HG03571 (cell line): ENCODE measurements around the gene GATAD2B.
"Not testable (repeated sequence)": the region's sequence is repeated elsewhere in the genome, so short reads cannot be mapped to it uniquely, and the experiment has no call there.

Experiments
- ATAC-seq: cut with Tn5 transposase; IDR thresholded peaks from one replicate; pipeline ENCODE4 v1.9.1; 2021; ENCODE audit not compliant: unreplicated experiment

GATAD2B gene

DNA sequence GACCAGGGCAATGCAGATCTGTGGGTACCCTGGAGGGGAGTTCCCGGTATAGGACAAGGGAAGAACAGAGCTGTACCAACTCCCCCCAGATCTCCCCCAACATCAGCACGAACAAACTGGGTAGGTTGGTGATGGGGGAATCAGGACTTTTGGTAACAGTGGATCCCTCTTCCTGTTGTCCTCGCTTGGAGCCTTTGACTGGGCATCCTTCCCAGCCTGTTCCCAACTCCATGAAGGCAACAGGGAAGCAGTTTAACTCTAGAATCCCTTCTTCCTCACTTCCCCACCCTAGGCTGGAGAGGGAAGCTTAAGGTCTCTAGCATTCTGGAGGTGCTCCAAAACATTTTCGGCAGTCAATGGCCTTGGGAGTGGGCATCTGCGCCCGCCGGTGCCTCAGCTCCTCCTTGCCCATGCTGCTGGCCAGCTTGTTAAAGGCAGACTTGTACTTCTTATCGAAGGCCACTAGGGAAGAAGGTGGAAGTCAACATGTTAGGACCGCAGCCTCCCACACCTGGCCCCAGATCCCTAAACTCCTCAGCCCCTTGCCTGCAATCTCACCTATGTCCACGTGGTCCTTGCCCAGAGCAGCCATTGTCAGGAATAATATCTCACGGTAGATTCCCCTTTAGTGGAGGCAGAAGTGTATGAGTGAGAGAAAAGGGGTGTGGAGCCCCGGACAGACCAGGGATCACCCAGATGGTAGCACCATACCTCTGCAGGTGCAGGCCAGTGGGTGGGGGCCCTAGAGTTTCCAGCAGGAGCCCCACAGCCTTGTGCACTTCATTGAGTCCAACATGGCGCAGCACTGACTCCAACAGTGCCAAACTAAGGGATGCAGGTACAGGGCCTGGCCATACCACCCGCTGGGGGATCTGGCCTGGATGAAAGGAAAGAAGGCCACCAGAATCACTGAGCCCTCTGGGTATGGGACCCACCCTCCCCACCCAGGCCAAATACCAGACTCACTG, 7.5 kb upstream of the GATAD2B start:
- no peak for ATAC-seq

DNA sequence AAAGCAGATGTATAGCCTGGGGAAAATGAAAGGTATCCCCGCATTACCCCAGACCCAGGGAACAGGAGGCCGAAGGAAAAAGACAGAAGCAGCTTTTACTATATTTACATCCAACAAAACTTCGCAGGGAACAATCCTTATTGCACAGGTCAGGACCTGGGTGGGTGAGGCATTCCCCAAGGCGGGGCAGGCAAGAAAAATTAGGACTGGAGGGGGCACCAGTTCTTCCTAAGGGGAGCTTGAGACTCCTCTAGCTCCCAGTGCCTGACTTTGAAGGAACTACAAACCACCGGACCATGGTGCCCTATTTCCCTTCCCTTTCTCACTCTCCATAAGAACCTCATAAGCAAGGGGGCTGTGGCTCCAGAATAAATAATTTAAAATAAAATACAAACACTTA, 6.7 kb upstream of the GATAD2B start:
- no peak for ATAC-seq

DNA sequence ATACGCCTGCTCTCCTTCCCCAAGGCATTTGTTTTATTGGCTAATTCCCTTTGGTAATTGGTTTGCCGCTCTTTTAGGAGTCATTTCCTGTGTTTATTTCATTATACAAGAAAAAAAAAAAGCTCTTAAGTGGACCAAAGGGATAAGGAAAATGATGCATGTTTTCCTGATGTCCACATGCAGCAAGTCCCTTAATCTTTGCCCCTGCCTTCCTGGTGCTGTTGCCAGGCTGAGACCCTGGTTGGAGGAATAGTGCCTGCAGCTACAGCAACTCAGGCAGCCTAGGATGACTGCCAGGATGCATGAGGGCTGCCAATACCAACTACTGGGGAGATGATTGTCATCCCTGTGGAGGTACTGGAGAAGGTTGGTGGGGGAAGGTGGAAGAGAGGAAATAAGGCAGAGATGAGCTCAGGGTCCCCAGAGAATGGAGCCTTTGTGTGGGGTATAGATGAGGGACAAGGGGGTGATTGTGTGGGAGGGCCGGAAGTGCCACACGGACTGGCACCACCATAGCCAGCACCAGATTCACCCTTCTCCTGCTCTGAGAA, 6.1 kb upstream of the GATAD2B start:
- ATAC-seq, result no peak

DNA sequence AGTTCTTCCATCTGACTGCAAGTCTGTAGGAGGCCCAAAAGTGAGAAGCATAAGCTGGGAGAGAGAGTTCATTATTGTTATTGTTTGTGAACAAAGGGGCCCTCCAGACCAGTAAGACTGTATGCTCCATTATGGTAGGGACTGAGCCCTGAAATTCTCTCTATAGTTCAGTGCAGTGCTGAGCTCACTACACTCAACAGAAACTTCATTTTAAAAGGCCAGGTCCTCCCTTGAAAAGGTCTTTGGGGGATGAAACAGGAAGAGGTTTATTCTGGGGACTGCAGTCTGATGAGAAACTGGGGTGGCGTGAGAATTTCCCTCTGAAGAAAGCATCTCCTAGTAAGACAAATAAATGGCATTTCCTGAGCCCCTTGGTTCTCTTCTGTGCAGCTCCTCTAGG, 5.5 kb upstream of the GATAD2B start:
- no peak for ATAC-seq

DNA sequence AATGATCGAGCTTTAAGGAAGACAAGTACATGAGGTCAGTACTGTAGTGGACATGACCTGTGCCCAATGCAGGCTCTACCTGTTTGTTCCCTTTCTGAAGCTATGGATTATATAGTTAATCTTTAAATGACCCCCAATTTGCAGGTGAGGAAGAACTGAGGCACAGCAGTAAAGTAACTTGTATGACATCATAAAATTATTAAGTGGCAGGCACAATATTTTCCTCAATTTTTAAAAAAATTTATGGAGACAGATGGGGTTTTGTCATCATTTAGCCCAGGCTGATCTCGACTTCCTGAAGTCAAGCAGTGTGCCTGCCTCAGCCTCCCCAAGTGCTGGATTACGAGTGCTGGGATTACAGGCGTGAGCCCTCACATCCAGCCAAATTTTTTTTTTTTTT, 3.6 kb upstream of the GATAD2B start:
- ATAC-seq, result no peak

DNA sequence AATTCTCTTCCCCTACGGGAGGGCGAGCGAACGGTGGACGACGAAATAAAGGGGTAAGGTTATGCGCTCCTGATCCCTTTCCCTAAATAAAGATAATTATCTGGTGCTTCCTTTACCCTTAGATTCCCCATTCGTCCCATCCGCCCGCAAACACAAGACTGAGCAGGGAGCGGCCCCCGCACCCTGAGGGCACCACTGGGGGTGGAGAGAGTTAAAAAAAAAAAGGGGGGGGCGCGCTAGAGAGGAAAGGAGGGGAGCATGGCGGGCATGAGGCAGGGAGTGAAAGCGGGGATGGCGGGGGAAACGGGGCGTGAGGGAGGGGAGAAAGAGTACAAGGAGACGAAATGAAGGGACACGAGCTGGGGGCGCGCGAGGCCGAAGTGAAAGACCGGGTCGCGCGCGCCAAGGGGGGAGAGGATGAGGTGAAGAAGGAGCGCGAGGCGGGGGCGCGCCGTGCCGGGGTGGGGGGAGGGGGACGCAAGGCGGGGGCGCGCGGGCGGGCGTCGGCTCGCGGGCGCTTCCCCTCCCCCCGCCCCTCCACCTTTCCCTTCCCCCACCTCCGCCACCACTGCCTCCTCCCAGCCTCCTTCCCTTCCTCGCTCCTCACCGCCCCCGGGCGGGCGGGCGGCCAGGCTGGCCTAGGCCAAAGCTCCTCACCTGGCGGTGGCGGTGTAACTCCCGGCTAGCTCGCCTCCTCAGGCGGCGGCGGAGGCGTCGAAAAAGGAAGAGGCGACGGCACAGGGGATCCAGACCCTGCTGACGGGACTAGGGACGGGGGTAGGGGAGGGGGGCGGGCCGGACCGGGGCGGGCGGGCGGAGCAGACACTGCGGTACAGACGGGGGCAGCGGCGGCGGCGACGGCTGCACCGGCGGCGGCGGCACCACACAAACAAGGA, 448 bp downstream of the GATAD2B start:
- ATAC-seq, result peak; percentile 25

DNA sequence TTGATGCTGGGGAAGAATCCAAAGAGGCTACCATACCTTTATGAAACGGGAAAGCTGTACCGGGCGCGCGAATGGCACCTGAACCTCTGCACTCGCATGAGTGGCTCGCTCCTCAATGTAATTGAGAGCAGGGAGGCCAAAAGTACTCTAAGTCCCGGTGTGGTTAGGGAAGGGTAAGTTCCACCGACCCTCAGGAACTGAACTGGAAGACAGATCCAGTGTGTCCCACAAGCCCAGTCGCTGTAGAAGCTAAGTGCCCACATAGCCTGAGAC, 1.0 kb downstream of the GATAD2B start:
- no peak for ATAC-seq

DNA sequence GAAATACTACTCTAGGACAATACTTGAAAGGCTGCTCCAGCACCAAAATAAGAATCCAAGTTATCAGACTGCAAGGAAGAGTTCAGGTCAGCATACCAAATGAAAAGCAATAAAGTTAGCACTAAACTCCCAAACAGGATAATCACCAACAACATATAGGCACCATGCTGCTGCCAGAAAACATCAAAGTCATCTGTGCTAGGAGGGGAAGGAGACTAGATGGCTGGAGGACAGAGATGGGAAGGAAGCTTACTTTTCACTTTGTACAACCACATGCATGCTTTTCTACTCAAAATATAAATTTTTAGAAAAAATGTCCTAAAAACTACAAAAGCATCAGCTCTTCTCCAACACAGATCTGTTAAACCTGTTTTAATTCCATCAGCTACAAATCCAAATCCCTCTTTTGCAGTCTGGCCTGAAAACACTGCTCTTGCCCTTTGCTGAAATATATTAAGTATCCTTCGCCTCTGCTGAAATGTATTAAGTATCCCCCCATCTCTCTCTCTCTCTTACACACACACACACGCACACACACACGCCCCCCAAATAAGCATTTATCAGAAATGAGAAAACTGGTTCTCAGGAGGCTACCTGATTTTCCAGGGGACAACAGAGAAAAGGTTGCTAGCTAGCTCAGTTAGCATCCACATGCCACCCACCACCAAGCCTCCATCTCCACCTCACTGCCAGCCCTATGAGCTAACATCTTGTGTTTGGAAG, 1.5 kb downstream of the GATAD2B start:
- ATAC-seq, result no peak

DNA sequence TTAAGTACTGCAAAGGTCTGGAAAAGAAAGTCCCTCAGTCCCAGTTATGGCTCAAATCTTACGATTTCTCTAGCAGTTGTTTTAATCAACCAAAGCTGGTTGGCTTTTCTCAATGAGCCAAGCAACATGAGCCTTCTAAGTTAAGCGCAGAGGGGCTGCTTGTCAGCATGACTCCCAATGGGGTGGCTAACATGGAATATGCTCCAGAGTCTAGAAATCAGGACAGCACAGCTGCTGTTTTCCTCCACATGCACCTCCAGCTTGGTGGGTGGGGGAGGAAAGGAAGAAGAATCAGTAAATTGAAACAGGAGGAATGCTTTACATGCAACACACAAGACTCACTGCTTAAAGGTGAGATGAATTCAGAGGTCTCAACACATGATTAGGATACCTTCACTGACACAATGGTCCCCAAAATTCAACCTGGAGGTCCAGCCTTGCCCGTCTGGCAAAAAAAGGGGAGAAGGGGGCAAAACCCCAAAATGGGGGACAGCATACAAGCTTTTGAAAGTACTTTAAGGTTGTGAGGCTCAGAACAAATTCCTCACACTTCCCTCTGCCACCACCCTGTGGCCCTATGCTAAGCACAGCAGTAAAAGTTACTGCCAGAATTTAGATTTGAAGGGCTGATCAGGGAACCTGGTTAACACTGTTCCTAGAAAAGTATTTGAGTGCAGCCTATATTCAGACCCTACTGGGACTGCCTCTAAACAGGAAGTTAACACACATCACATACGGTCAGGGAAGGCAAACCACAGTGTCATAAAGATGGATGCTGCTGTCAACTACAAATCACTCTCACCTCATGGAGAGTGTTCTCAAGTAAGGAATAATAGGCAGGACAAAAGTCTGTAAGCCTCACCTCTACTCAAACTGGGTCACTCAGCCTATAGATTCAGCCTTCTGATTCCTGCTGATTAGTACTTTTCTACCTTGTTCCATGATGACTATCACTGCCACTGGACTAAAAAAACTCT, 2.6 kb downstream of the GATAD2B start:
- no peak for ATAC-seq

DNA sequence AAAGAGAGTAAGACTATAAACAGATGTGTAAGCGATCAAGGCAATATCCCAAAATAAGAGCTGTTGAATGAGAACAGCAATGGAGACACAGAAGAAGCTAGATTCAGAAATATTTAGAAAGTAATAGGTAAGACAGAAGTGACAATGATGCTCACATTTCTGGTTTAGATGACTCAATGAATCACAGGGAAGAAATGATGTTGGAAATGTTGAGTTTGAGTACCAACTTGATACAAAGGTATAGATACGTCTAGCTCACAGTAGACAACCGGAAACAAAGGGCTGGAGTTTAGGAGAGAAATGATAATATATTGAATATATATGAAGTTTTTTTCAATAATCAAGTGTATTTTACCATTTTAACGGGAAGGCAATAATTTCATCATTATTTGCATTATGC, 6.5 kb downstream of the GATAD2B start:
- no peak for ATAC-seq

DNA sequence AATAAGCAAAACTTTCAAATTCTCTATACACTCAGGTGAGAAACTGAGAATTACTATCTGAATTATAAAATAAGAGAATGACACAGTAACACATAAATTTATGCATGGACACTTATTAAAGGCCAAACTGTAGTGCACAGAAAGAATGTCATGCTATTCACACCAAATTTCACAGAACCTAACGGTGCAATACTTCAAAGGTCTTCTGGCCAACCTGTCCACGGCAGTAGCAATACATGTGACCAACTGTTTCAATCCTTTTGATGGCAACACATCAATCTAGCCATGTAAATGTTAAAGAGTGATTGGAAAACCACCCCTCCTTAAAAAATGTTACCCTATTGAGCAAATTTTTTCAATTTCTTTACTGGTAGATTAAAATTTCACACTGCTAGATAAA, 10.4 kb downstream of the GATAD2B start:
- no peak for ATAC-seq

DNA sequence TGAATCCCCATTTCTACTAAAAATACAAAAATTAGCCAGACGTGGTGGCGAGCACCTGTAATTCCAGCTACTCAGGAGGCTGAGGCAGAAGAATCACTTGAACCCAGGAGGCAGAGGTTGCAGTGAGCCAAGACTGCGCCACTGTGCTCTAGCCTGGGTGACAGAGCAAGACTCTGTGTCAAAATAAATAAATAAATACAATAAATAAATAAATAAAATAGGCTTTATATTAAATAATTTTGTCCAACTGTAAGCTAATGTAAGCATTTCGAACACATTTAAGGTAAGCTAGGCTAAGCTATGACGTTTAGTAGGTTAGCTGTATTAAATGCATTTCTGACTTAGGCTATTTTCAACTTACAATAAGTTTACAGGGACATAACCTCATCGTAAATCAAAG, 12.2 kb downstream of the GATAD2B start:
- not testable (repeated sequence) for ATAC-seq

DNA sequence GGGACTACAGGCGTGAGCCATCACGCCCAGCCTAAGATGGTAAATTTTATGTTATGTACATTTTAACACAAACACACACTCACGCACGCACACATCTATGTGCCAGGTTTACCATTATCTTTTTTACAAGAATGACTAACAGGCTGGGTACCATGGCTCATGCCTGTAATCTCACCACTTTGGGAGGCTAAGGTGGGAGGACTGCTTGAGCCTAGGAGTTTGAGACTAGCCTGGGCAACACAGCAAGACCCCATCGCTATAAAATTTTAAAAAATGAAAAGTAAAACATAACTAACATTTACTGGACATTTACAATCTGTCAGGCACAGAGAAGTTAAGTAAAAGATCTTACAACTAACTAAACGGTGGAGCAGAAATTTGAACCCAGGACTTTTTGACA, 14.7 kb downstream of the GATAD2B start:
- no peak for ATAC-seq

DNA sequence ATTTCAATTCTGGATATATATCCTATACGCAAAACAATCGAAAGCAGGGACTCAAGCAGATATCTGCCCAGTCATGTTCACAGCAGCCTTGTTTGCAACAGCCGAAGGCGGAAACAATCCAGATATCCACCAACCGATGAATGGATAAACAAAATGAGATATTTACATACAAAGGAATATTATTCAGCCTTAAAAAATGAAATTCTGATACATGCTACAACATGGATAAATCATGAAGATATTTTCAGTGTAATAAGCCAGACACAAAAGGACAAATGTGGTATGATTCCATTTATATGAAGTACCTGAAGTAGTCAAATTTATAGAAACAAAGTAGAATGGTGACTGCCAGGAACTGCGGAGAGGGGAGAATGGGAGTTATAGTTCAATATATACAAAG, 15.6 kb downstream of the GATAD2B start:
- no peak for ATAC-seq

DNA sequence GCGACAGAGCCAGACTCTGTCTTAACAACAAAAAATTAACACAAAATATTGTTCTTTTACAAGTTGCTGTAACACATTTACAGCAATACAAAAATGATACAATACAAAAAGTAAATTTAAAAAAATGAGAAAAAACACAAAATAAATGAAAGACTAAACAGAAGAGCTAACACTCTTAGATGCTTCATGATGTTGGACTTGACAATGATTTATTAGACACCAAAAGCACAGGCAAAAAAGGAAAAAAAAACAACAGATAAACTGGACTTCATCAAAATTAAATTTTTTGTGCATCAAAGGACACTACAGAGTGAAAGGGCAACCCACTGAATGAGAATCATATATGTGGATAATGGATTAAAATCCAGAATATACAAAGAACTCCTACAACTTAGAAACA, 16.4 kb downstream of the GATAD2B start:
- no peak for ATAC-seq

DNA sequence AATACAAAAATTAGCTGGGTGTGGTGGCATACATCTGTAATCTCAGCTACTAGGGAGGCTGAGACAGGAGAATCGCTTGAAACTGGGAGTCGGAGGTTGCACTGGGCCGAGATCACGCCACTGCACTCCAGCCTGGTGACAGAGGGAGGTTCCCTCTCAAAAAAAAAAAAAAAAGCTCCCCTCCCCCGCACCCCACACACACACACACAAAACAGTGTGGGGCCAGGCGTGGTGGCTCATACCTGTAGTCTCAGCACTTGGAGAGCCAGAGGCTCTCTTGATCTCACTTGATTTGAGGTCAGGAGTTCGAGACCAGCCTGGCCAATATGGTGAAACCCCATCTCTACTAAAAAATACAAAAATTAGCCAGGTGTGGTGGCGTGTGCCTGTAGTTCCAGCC, 16.9 kb downstream of the GATAD2B start:
- ATAC-seq, result not testable (repeated sequence)

DNA sequence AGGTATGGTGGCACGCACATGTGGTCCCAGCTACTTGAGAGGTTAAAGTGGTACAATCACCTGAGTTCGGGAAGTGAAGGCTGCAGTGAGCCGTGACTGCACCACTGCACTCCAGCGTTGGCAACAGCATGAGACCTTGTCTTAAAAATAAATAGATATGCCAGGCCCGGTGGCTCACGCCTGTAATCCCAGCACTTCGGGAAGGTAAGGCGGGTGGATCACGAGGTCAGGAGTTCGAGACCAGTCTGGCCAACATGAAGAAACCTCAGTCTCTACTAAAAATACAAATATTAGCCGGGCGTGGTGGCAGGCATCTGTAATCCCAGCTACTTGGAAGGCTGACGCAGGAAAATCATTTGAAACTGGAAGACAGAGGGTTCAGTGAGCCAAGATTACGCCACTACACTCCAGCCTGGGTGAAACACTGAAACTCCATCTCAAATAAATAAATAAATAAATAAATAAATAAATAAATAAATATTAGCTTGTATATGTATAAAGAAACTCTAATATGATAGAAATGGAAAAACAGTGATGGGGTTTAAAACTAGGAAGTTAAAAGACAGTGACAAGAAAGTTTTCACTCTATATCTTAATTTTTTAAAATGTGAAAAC, 18.8 kb downstream of the GATAD2B start:
- ATAC-seq, result no peak

DNA sequence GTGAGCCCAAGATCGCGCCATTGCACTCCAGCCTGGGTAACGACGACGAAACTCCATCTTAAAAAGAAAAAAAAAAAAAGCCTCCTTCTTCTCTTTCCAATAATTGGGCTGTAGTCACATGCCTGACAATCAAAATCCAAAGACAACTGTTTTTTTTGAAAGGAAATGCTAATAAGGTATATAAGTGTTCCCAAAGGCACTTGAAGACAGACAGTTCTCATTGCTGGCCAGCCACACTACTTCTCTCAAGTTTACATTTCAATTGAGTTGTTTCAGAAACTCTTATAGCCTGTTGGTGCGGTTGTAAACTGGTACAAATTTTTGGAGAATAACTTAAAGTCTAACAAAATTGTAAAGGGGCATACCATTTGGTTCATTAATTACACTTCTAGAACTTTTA, 23.3 kb downstream of the GATAD2B start:
- no peak for ATAC-seq

DNA sequence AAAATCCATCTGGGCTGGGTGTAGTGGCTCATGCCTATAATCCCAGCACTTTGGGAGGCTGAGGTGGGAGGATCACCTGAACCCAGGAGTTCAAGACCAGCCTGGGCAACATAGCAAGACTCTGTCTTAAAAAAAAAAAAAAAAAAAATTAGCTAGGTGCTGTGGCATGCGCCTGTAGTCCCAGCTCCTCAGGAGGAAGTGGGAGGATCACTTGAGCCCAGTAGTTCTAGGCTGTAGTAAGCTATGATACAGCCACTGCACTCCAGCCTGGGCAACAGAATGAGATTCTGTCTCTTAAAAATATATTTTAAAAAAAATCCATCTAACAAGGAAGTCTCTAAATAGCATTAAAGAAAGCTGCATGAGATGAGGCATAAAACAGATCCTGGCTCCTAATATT, 26.9 kb downstream of the GATAD2B start:
- ATAC-seq, result not testable (repeated sequence)

DNA sequence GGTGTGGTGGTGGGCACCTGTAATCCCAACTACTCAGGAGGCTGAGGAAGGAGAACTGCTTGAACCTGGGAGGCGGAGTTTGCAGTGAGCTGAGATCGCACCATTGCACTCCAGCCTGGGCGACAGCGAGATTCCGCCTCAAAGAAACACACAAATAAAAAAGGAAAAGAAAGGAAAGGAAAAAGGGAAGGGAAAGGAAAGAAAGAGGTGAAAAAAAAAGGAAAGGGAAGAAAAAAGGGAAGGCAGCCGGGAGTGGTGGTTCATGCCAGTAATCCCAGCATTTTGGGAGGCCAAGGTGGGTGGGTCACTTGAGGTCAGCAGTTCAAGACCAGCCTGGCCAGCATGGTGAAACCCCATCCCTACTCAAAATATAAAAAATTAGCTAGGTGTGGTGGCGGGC, 31.7 kb downstream of the GATAD2B start:
- ATAC-seq, result not testable (repeated sequence)
